Body of pancreas (tissue), 4 donors: ENCODE results near the gene SH3PXD2A. TPM values are rescaled to one million over a fixed set of nuclear protein-coding genes. Genes with fewer than 3 reads are reported as not detected.

Source experiments
- ATAC-seq: fragments of 150-250 bp; one replicate; pipeline ENCODE4 v1.9.1; 2016
- DNase-seq, 4 donors: peaks; one replicate each; pipeline ENCODE4 v3.0.0-alpha.2; 2019
- H3K27ac ChIP-seq, 4 donors: fragments of 200-600 bp; sonication (generic); 1 replicate in 3 of 4; 2 replicates in 1 of 4; pipeline versions ENCODE4 v1.5.1 to v1.6.1; 2016 to 2019; ENCODE audit warnings: mild to moderate bottlenecking in 1 of 4, mixed read lengths in 1 of 4, moderate library complexity in 1 of 4
- H3K27me3 ChIP-seq, 2 donors: fragments of 200-600 bp; sonication (generic); one replicate each; pipeline ENCODE4 v1.6.0; 2016; ENCODE audit warnings: mild to moderate bottlenecking in 1 of 2
- H3K36me3 ChIP-seq, 2 donors: fragments of 200-600 bp; sonication (generic); replicated peaks in 1 of 2; 2 replicates each; pipeline ENCODE4 v1.5.1; 2016; ENCODE audit warnings: low read depth in 2 of 2; ENCODE audit not compliant: insufficient read depth in 1 of 2
- H3K4me1 ChIP-seq: fragments of 200-600 bp; sonication (generic); one replicate; pipeline ENCODE4 v1.6.0; 2016
- H3K4me3 ChIP-seq, 2 donors: fragments of 200-600 bp; sonication (generic); 1 replicate in 1 of 2; 2 replicates in 1 of 2; pipeline ENCODE4 v1.5.1; 2016 to 2019
- H3K9me3 ChIP-seq, 3 donors: fragments of 200-600 bp; sonication (generic); 1 replicate in 2 of 3; 2 replicates in 1 of 3; pipeline ENCODE4 v1.5.1; 2016
- CTCF ChIP-seq, 7 experiments: fragments of 450-650 bp in 4 of 7; fragments of 200-600 bp in 3 of 7; sonication (generic) in 3 of 7; IDR thresholded peaks; one replicate each; pipeline ENCODE4 v1.5.1; 2016 to 2019; ENCODE audit warnings: antibody characterized with exemption in 7 of 7
- POLR2A ChIP-seq, 3 donors: fragments of 450-650 bp; IDR thresholded peaks; one replicate each; pipeline ENCODE4 v1.6.1; 2016; ENCODE audit warnings: antibody characterized with exemption in 3 of 3, mild to moderate bottlenecking in 2 of 3
- whole genome bisulfite sequencing, 2 donors: methylation state at CpG; one replicate each; pipeline ENCODE4 v1.1.5; 2017; 5-methylcytosine and 5-hydroxymethylcytosine counted together
- intact Hi-C: fragments of 100-400 bp; cut with DNase I; formaldehyde crosslinking; loops from one replicate; pipeline ENCODE4 v1.15.1; 2023
- total RNA-seq, 2 donors: library from RNA; depleted of rRNA; stranded (reverse); fragments of >200 nt; gene quantifications; one replicate each; pipeline ENCODE4 v1.1.0, GENCODE V29; 2016

SH3PXD2A gene
- total RNA-seq, 2 donors from 2014 or later: 7.3 to 9.9 TPM

DNA sequence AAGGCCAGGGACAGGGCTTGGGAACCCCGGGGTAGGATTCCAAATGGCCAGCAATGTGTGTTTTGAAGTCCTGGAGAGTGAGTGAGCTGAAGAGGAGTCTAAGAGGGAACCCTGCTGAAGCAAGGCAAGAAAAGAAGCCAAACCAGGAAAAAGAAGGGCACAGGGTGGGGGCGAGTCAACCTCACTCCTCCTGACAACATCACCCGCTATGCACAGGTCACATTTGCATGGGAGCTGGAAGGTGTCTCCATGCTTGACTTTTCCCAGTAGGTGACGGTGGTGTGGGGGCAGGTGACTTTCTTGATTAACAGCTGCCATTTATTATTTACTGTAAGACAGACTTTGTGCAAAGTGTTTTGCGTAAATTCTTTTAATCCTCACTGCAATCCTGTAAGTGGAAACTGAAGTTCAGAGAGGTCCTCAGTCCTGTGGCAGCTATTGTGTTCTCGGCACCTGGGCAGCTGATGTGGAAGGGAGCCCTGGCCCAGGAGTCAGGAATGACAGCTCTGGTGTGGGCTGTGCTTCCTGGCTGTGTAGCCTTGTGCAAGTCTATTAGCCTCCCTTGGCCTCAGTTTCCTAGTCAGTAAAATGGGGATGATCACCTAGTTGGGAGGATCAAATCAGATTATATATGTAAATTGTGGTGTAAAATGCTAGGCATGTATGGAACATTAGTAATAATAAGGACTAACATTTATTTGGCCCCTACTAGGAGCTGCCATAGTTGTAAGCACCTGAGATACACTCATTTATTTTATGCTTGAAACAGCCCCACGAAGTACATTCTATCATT lies 90.9 kb downstream of the SH3PXD2A start:
- DNase-seq: no peak
- ATAC-seq: no peak
- H3K4me1 ChIP-seq: peaks cover 12% of the 10 kb centered on the region
- no peaks in the 10 kb centered on the region for H3K36me3 ChIP-seq
- no peak for TF ChIP-seq POLR2A (IDR thresholded peaks at IDR 0.05)
- no peak for TF ChIP-seq CTCF (IDR thresholded peaks at IDR 0.05)
- H3K9me3 ChIP-seq: no peaks in the 10 kb centered on the region
- WGBS, 2 donors: 80 to 81% methylated on average over 7 of the region's 7 CpGs
- no peaks in the 10 kb centered on the region for H3K27me3 ChIP-seq
- H3K27ac ChIP-seq: no peak overlapping the region
- H3K4me3 ChIP-seq: no peak overlapping the region
- intact Hi-C loops: no loop called here

- no peak for TF ChIP-seq POLR2A (IDR thresholded peaks at IDR 0.05)
- TF ChIP-seq CTCF (IDR thresholded peaks at IDR 0.05): no peak
- H3K9me3 ChIP-seq: no peaks in the 10 kb centered on the region
- no peak overlapping the region for H3K4me3 ChIP-seq
- no peak for ATAC-seq
- no peaks in the 10 kb centered on the region for H3K27me3 ChIP-seq
- WGBS, 2 donors: 70 to 79% methylated on average over 5 to 7 of the region's 7 CpGs
- no peaks in the 10 kb centered on the region for H3K36me3 ChIP-seq
- DNase-seq: peak in 1 of 4 donors; percentile 49
- H3K4me1 ChIP-seq: peaks cover 18% of the 10 kb centered on the region
- intact Hi-C loops: no loop called here
- H3K27ac ChIP-seq: no peak overlapping the region
Measured at GRCh38 chr10:103763374-103764202, 91.8 kb downstream of the SH3PXD2A start.

- no peak for ATAC-seq
- Histone ChIP-seq H3K9me3 (no peaks in the 10 kb centered on the region), H3K27ac (no peak overlapping the region), H3K4me1 (peaks cover 18% of the 10 kb centered on the region), H3K27me3 (no peaks in the 10 kb centered on the region), H3K36me3 (no peaks in the 10 kb centered on the region), H3K4me3 (no peak overlapping the region)
- WGBS, 2 donors: 96 to 97% methylated on average over 2 of the region's 2 CpGs
- intact Hi-C loops: no loop called here
- DNase-seq: no peak
- TF ChIP-seq POLR2A (IDR thresholded peaks at IDR 0.05): no peak
- no peak for TF ChIP-seq CTCF (IDR thresholded peaks at IDR 0.05)
Measured at GRCh38 chr10:103762916-103763315, 92.5 kb downstream of the SH3PXD2A start.

- no peak for ATAC-seq
Measured at GRCh38 chr10:103762162-103762561, 93.2 kb downstream of the SH3PXD2A start.

More at GRCh38 chr10:103762162-103762561, 93.2 kb downstream of the SH3PXD2A start:
- no peak overlapping the region for H3K4me3 ChIP-seq
- WGBS, 2 donors: 88 to 93% methylated on average over 4 of the region's 4 CpGs
- H3K27me3 ChIP-seq: no peaks in the 10 kb centered on the region
- no peak overlapping the region for H3K27ac ChIP-seq
- intact Hi-C loops: no loop called here
- no peak for DNase-seq
- no peaks in the 10 kb centered on the region for H3K9me3 ChIP-seq
- TF ChIP-seq POLR2A (IDR thresholded peaks at IDR 0.05) (no peak), CTCF (IDR thresholded peaks at IDR 0.05) (no peak)
- H3K36me3 ChIP-seq: no peaks in the 10 kb centered on the region
- H3K4me1 ChIP-seq: peaks cover 18% of the 10 kb centered on the region
